Parathyroid adenoma (tissue), 2 donors: ENCODE results near the gene BRDT.

Source experiments
- H2AFZ ChIP-seq: fragments of 300-600 bp; sonication (generic); one replicate; pipeline ENCODE4 v1.7.0; 2017; ENCODE audit warnings: antibody characterized with exemption, mild to moderate bottlenecking
- H3K27ac ChIP-seq: fragments of 300-600 bp; sonication (generic); one replicate; pipeline ENCODE4 v1.7.0; 2017
- H3K27me3 ChIP-seq: fragments of 300-600 bp; sonication (generic); one replicate; pipeline ENCODE4 v1.7.0; 2017; ENCODE audit warnings: low read length; ENCODE audit not compliant: control insufficient read depth, insufficient read depth
- H3K36me3 ChIP-seq: fragments of 300-600 bp; sonication (generic); one replicate; pipeline ENCODE4 v1.7.0; 2017; ENCODE audit warnings: low read length; ENCODE audit not compliant: control insufficient read depth, insufficient read depth
- H3K4me1 ChIP-seq: fragments of 300-600 bp; sonication (generic); one replicate; pipeline ENCODE4 v1.7.0; 2017; ENCODE audit warnings: control low read depth
- H3K4me2 ChIP-seq: fragments of 300-600 bp; sonication (generic); one replicate; pipeline ENCODE4 v1.7.0; 2017; ENCODE audit warnings: low read length
- H3K4me3 ChIP-seq: fragments of 300-600 bp; sonication (generic); one replicate; pipeline ENCODE4 v1.7.0; 2017; ENCODE audit warnings: low read depth, low read length
- H3K79me2 ChIP-seq: fragments of 300-600 bp; sonication (generic); one replicate; pipeline ENCODE4 v1.7.0; 2017; ENCODE audit warnings: control low read depth
- H3K9ac ChIP-seq: fragments of 300-600 bp; sonication (generic); one replicate; pipeline ENCODE4 v1.7.0; 2017; ENCODE audit warnings: mild to moderate bottlenecking
- H3K9me3 ChIP-seq: fragments of 300-600 bp; sonication (generic); one replicate; pipeline ENCODE4 v1.7.0; 2017; ENCODE audit warnings: low read length; ENCODE audit not compliant: control insufficient read depth
- CTCF ChIP-seq: fragments of 300-600 bp; sonication (generic); IDR thresholded peaks from one replicate; pipeline ENCODE4 v1.7.0; 2017; ENCODE audit warnings: antibody characterized with exemption, mild to moderate bottlenecking
- donor health status: primary hyperparathyroidism.

Gene BRDT

GRCh38 chr1:91944087-91944486 is 5.1 kb upstream of the BRDT start:
- H2AFZ ChIP-seq: no peak overlapping the region
- H3K4me1 ChIP-seq: no peaks in the 10 kb centered on the region
- H3K27ac ChIP-seq: no peak overlapping the region
- no peaks in the 10 kb centered on the region for H3K36me3 ChIP-seq
- no peak for TF ChIP-seq CTCF
- H3K4me2 ChIP-seq: no peak overlapping the region
- no peaks in the 10 kb centered on the region for H3K27me3 ChIP-seq
- H3K79me2 ChIP-seq: no peaks in the 10 kb centered on the region
- H3K4me3 ChIP-seq: no peak overlapping the region
- no peaks in the 10 kb centered on the region for H3K9me3 ChIP-seq
- no peak overlapping the region for H3K9ac ChIP-seq

GRCh38 chr1:91948097-91948496 is 1.1 kb upstream of the BRDT start:
- Histone ChIP-seq H3K27ac (no peak overlapping the region), H2AFZ (no peak overlapping the region), H3K4me2 (no peak overlapping the region), H3K79me2 (no peaks in the 10 kb centered on the region), H3K4me3 (no peak overlapping the region), H3K9ac (no peak overlapping the region), H3K4me1 (no peaks in the 10 kb centered on the region), H3K36me3 (no peaks in the 10 kb centered on the region), H3K9me3 (no peaks in the 10 kb centered on the region), H3K27me3 (no peaks in the 10 kb centered on the region)
- TF ChIP-seq CTCF: no peak

GRCh38 chr1:91948501-91949355 is 473 bp upstream of the BRDT start:
- Histone ChIP-seq H3K4me1 (no peaks in the 10 kb centered on the region), H3K9me3 (no peaks in the 10 kb centered on the region), H2AFZ (no peak overlapping the region), H3K27me3 (no peaks in the 10 kb centered on the region), H3K79me2 (no peaks in the 10 kb centered on the region), H3K9ac (no peak overlapping the region), H3K4me2 (no peak overlapping the region), H3K36me3 (no peaks in the 10 kb centered on the region), H3K4me3 (no peak overlapping the region), H3K27ac (no peak overlapping the region)
- no peak for TF ChIP-seq CTCF

- Histone ChIP-seq H3K9me3 (no peaks in the 10 kb centered on the region), H3K4me1 (no peaks in the 10 kb centered on the region), H3K27ac (no peak overlapping the region), H3K36me3 (no peaks in the 10 kb centered on the region), H3K79me2 (no peaks in the 10 kb centered on the region), H3K9ac (no peak overlapping the region), H3K27me3 (no peaks in the 10 kb centered on the region), H3K4me3 (no peak overlapping the region), H3K4me2 (no peak overlapping the region), H2AFZ (no peak overlapping the region)
- no peak for TF ChIP-seq CTCF
These were observed 3.0 kb downstream of the BRDT start for GRCh38 chr1:91952187-91952586.

GRCh38 chr1:91958926-91959325 is 9.7 kb downstream of the BRDT start:
- Histone ChIP-seq H3K4me3 (no peak overlapping the region), H3K79me2 (no peaks in the 10 kb centered on the region), H3K9me3 (no peaks in the 10 kb centered on the region), H3K27ac (no peak overlapping the region), H3K9ac (no peak overlapping the region), H3K36me3 (no peaks in the 10 kb centered on the region), H3K4me2 (no peak overlapping the region), H3K27me3 (no peaks in the 10 kb centered on the region), H2AFZ (no peak overlapping the region), H3K4me1 (no peaks in the 10 kb centered on the region)
- no peak for TF ChIP-seq CTCF
